Measurements from ENCODE around the gene F2RL2.
A peak's percentile ranks its signal among the peaks of the same experiment; 100 is the strongest.
"Not testable (repeated sequence)": the region's sequence is repeated elsewhere in the genome, so short reads cannot be mapped to it uniquely, and the experiment has no call there.

F2RL2 gene

DNA sequence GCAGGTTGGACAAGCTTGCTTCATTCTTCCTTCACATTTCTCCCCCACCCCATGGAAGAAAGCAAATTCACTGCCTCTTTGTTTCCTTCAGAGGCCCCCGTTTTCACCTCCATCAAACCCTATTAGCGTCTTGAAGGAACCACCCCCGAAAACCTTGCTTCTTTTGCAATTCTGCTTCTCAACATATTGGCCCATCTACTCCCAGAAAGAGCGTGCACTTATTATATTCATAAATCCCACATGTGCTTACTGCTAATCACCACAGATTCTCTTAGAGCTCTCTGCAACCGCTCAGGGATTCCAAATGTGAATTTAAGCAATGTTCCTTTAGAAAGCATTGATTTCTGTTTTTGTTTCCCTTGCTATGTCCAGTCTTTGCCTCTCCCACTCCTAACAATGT, 1.1 kb downstream of the F2RL2 start:
- DNase-seq (ENCODE audit: low spot score): no peak

DNA sequence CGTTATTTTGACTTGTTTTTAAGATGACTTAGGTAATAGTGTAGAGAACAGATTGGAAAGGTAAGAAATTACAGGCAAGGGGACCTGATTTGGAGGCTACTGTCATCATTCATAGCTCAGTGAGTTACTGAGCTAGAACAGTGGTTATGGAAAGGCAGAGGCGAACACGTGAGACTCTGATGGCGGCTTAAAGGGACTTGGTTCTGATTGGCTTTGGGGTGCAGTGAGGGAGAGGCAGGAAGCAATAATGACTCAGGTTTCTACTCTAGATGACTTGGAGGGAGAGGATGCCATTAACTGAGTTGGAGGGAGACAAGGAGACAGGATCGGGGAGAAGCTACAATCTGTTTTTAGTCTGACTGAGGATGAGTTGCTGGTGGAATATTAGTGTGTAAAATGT, 3.0 kb downstream of the F2RL2 start:
- DNase-seq (ENCODE audit: low spot score): no peak

GRCh38 chr5:76617675-76618074, 5.5 kb downstream of the F2RL2 start:
- DNase-seq (ENCODE audit: low spot score): no peak

DNA sequence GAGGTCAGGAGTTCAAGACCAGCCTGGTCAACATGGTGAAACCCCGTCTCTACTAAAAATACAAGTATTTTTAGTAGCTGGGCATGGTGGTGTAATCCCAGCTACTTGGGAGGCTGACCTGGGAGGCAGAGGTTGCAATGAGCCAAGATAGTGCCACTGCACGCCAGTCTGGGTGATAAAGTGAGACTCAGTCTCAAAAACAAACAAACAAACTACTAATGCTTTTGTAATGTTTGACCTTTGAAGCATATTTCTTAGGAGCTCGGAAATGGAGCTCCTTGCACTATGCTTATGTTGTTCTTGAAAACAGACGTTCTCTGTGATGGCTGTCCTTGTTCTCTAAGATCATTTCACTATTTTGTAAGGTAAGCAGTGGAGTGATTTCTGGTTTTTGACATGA, 6.0 kb downstream of the F2RL2 start:
- DNase-seq (ENCODE audit: low spot score): no peak

DNA sequence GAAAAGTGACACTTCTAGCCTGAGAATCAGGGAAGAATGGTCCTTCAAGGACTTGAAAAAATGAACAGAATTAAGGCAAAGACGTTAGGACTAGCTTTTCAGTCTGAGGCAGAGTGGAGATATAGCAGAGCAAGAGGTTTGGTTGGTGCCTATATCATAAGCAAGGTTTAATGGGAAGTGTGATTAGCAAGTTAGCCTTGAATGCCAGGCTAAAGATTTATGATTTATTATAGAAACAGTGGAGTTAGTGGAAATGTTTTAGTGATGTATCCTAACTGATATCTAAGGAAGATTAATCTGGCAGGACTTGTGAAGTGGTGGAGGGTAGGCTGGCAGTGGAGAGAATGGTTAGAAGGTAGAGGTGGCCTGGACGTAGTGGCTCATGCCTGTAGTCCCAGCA, 7.0 kb downstream of the F2RL2 start:
- no peak for DNase-seq (ENCODE audit: low spot score)

DNA sequence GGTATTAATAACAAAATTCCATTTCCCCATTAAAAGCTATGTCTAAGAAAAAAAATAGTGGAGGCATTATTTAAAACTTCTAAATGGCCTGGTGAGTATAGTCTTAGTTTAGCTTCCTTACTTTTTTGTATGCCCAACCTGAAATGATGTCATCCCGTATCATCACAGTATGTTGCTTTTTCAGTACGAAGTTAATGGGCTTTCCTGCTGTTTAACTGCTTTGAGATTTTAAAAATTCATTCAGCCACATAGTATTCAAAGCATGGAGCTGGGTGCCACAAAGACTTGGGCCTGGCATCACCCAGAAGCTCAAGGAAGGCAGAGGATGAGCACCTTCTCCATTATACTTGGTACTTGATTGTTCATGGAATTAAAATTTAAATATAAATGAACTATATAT, 7.4 kb downstream of the F2RL2 start:
- DNase-seq (ENCODE audit: low spot score): no peak

DNA sequence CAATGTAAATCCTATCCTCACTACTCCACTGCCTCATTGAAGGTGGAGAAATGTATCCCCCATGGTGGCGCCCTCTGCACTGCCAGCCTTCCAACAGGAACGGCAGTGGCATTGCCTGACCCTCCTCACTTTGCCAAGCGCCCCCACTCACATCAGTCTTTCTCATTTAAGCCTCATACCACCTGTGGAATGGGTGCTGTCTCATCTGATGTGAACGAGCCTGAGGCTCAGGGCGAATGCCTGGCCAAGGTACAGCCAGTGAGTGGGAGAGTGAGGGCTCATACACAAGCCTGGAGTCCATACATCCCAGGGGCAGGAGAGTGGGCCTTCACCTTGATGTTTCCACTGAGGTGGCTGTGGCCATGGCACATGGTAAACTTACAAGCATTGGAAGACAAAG, 10.3 kb downstream of the F2RL2 start:
- DNase-seq (ENCODE audit: low spot score): no peak

DNA sequence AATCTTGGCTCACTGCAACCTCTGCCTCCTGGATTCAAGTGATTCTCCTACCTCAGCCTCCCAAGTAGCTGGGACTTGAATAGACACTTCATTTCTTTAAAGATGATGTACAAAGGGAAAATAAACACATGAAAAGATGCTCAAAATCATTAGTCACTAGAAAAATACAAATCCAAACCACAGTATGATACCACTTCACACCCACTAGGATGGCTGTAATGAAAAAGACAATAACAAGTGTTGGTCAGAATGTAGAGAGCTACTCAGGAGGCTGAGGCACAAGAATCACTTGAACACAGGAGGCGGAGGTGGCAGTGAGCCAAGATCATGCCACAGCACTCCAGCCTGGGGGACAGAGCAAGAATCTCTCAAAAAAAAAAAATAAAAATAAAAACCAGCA, 13.0 kb downstream of the F2RL2 start:
- DNase-seq (ENCODE audit: low spot score): no peak

DNA sequence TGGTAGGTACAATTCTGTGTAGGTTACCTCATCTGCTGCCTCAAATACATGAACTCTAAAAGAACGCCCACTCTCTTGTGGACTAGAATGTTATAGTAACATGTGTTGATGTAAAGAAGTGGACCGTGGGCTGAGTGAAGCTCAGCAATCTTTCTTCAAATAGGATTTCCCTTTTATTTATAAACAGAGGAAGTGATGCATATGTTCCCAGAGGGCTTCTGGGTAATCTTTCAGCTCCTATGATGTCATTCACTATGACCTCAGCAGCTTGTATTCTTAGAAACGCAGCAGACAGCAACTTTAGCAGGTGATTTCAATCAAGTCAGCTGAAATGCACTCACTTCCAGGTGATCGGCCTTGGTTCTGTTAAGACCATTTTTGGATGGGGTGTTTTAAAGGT, 14.4 kb downstream of the F2RL2 start:
- DNase-seq (ENCODE audit: low spot score): no peak

DNA sequence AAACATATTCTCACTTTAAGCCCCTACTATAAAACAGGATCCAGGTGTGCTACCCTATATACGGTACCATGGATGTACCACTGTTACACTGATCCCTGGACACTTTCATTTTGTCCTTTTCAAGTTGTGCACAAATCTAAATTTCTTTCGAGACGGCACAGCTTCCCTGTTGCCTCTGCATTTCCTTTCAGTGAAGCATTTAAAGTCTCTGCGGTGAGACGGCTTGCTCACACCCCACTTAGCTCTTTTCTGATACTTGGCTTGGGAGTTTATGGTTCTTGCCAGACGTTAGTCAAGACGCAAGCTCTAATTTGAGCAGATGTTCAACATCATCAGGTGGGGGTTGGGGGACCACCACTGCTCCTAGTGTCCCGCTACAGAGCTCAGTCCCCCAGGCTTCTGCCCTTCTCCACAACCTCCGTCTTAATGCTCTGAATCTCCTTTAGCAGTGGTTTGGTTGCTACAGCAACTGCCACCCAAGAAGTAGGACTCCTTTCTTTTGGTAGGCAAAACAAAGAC, 15.8 kb downstream of the F2RL2 start:
- DNase-seq (ENCODE audit: low spot score): no peak

- DNase-seq (ENCODE audit: low spot score): no peak
Observed at GRCh38 chr5:76606701-76607100, 16.5 kb downstream of the F2RL2 start.

DNA sequence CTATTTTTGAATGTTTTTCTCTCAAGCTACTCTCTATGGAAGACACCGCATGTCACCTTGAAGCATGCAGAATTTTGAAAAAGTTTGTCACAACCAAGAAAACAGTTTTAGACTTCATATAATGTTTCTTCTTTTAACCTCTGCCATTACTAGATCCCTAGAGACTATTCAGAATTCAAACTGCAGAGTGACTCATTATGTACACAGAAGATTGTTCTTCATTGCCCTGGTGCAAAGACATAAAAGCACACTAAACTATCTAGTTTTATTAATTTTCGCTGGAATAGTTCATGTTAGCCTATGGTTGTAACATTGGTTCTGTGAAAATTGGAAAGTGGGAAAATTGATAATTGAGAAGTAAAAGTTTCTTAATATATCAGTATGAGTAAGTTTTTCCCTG, 18.4 kb downstream of the F2RL2 start:
- no peak for DNase-seq (ENCODE audit: low spot score)

- DNase-seq (ENCODE audit: low spot score): not testable (repeated sequence)
Observed at GRCh38 chr5:76603991-76604390, 19.2 kb downstream of the F2RL2 start.

DNA sequence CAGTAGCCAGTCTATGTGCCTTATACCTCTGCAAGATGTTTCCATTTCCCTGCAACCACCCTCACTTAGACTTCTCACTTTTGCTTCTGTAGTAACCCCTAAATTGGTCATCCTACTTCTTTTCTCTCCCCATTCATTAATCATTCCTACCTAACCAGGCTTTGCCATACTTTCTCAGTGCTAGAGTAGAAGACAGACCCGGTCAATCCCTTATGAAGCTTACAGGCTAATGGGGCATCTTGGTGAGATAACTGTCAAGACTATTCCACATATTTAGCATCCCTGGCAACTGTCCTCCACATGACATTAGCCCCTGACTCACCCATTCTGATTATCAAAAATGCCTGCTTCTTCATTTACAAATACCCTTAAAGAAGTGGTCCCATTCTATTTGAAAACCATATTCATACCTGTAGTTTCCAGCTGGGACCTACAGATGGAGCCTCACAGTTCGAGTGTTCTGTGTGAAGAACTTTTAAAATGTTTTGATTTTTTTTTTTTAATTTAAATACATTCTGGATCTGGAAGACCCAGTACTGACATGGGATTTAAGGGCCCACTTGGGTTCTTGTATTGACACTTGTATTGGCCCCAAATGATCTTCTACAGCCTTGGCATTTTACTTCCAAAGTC, 21.0 kb downstream of the F2RL2 start:
- DNase-seq (ENCODE audit: low spot score): no peak

- peak; percentile 32 for DNase-seq (ENCODE audit: low spot score)
Observed at GRCh38 chr5:76601470-76601869, 21.7 kb downstream of the F2RL2 start.

- DNase-seq (ENCODE audit: low spot score): no peak
Observed at GRCh38 chr5:76600716-76601115, 22.5 kb downstream of the F2RL2 start.

DNA sequence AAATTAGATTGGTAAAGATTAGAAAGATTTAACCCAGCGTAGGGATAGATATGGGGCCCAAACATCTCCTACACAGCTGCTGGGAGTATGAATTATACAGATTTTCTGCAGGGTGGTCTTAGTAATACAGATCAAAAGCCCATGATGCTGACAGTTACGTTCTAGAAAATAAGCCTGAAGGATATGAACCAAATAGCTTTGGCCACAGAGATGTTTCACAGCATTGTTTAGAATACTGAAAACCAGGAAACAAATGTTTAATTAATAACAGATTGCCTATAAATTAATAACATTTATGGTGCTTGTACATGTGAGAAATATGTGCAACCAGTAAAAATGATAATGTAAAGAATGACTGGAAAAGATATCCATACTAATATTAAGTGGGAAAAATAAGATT, 24.7 kb downstream of the F2RL2 start:
- DNase-seq (ENCODE audit: low spot score): no peak

DNA sequence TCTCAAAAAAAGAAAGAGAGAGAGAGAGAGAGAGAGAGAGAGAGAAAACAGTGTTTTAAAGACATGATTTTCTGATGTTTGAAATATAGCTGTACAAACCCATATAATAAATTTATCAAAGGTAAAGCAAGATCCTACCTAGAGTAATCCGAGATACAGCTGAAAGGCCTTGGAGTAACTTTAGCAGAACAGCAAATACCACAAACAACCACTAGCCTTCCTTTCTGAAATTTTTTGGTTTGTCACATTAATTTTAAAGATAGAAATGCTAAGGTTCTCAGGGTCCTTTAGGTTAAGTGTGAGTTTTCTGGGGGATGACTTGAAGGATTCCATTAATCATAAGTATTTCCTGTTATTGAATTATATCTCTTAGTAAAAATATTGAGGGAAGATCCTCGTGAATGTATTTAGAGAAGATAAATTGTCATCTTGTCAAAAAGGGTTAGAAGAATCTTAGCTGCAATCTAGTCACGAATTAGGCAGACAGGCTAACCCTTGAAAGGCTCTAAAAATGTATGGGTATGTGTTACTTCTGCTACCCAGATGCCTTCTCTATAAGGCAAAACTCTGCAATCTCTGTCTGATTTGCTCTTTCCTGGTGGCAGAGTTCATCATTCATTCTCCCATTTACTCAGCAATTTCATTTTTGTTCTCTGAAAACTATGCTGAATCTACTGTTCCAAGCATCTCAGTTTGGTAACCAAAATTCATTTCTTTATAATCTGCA, 27.3 kb downstream of the F2RL2 start:
- DNase-seq (ENCODE audit: low spot score): no peak

- DNase-seq (ENCODE audit: low spot score): no peak
Observed at GRCh38 chr5:76594107-76594506, 29.1 kb downstream of the F2RL2 start.

DNA sequence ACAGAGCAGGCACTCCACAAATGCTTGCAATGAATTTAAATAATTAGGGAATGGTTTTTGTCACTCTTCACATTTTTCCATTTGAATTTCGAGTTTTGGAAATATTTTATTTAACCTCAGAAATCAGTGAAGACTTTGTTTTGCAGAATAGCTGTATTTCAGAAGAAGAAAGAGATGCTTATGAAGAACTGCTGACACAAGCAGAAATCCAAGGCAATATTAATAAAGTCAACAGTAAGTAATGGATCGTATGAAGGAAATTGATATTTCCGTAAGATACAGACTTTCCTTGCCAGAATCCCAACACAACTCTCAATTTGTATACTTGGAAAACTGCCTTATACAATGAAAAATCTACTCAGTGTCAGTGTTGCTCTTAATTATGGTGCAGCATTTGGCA, 30.5 kb downstream of the F2RL2 start:
- no peak for DNase-seq (ENCODE audit: low spot score)

- DNase-seq (ENCODE audit: low spot score): no peak
Observed at GRCh38 chr5:76591366-76591765, 31.8 kb downstream of the F2RL2 start.

GRCh38 chr5:76590027-76590426, 33.2 kb downstream of the F2RL2 start:
- DNase-seq (ENCODE audit: low spot score): no peak

DNA sequence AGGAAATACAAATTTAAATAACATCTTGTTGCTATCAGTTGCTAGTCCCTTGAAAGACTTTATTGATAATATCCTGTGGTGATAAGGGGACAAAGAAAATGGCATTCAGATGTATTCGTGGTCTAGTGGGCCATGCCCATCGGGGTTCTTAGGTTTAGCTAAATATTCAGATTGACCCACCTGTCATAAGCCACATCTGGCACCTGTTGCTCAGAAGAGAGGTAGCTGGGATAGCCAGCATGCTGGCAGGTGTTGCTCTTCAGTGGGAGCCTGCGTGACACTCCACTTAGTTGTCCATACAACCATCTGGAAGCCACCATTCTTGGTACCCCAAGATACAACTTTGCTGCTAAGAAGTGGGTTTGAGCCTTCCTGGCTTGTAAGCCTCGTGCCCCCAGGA, 36.7 kb downstream of the F2RL2 start:
- no peak for DNase-seq (ENCODE audit: low spot score)

GRCh38 chr5:76585783-76586217, 37.4 kb downstream of the F2RL2 start:
- no peak for DNase-seq (ENCODE audit: low spot score)
